ENCODE measurements around the gene MYT1. TPM values are rescaled to one million over a fixed set of nuclear protein-coding genes. Genes with fewer than 3 reads are reported as not detected.

The MYT1 gene
- total RNA-seq, 1 experiment from 2014 or later, result not detected

GRCh38 chr20:64242003-64242796 lies 77.9 kb downstream of the MYT1 start:
- ChIA-PET POLR2A (interaction anchor here (1.8 to 2.4 kb wide), 2 partner anchors 13 kb away, joined by 4 to 16 read pairs; partner anchors contain the start of gene PCMTD2), CTCF (interaction anchor here (0.6 kb wide), 2 partner anchors 44 to 1065 kb away, joined by 3 to 4 read pairs; no protein-coding TSS in a partner anchor)
- peaks cover 61% of the 10 kb centered on the region for H3K27me3 Mint-ChIP-seq (ENCODE audit: insufficient read depth, unreplicated experiment)
- BruUV-seq (replicated peaks), result no TSS peak
- H3K36me3 Mint-ChIP-seq (ENCODE audit: insufficient read depth, unreplicated experiment), result no peaks in the 10 kb centered on the region
- DNase-seq (ENCODE audit: unreplicated experiment), result no peak
- no peak overlapping the region for H3K27ac Mint-ChIP-seq (ENCODE audit: low read depth, unreplicated experiment)
- H3K4me3 Mint-ChIP-seq (ENCODE audit: unreplicated experiment), result no peak overlapping the region
- TF ChIP-seq CTCF (IDR thresholded peaks at IDR 0.05; ENCODE audit: unreplicated experiment), result no peak
- intact Hi-C loops (cut with micrococcal nuclease), result no loop called here
- H3K9me3 Mint-ChIP-seq (ENCODE audit: unreplicated experiment), result no peaks in the 10 kb centered on the region
- no peaks in the 10 kb centered on the region for H3K4me1 Mint-ChIP-seq (ENCODE audit: insufficient read depth, unreplicated experiment)

GRCh38 chr20:64242797-64243475 lies 78.7 kb downstream of the MYT1 start:
- ChIA-PET CTCF (interaction anchor here (0.6 to 0.7 kb wide), 3 partner anchors 20 to 885 kb away, joined by 3 to 5 read pairs (median 4); no protein-coding TSS in a partner anchor), POLR2A (interaction anchor here (1.8 to 2.4 kb wide), 2 partner anchors 13 to 14 kb away, joined by 4 to 16 read pairs; partner anchors contain the start of gene PCMTD2)
- Mint-ChIP-seq H3K36me3 (ENCODE audit: insufficient read depth, unreplicated experiment) (no peaks in the 10 kb centered on the region), H3K4me1 (ENCODE audit: insufficient read depth, unreplicated experiment) (no peaks in the 10 kb centered on the region), H3K27me3 (ENCODE audit: insufficient read depth, unreplicated experiment) (peaks cover 66% of the 10 kb centered on the region), H3K4me3 (ENCODE audit: unreplicated experiment) (no peak overlapping the region), H3K9me3 (ENCODE audit: unreplicated experiment) (no peaks in the 10 kb centered on the region), H3K27ac (ENCODE audit: low read depth, unreplicated experiment) (no peak overlapping the region)
- no TSS peak for BruUV-seq (replicated peaks)
- DNase-seq (ENCODE audit: unreplicated experiment), result no peak
- intact Hi-C loops (cut with micrococcal nuclease), result no loop called here
- no peak for TF ChIP-seq CTCF (IDR thresholded peaks at IDR 0.05; ENCODE audit: unreplicated experiment)

- Mint-ChIP-seq H3K9me3 (ENCODE audit: unreplicated experiment) (no peaks in the 10 kb centered on the region), H3K27me3 (ENCODE audit: insufficient read depth, unreplicated experiment) (peaks cover 63% of the 10 kb centered on the region), H3K4me1 (ENCODE audit: insufficient read depth, unreplicated experiment) (no peaks in the 10 kb centered on the region), H3K36me3 (ENCODE audit: insufficient read depth, unreplicated experiment) (no peaks in the 10 kb centered on the region), H3K27ac (ENCODE audit: low read depth, unreplicated experiment) (no peak overlapping the region), H3K4me3 (ENCODE audit: unreplicated experiment) (no peak overlapping the region)
- intact Hi-C loops (cut with micrococcal nuclease), result no loop called here
- CTCF ChIA-PET, result no interaction called here
- DNase-seq (ENCODE audit: unreplicated experiment), result no peak
- POLR2A ChIA-PET, result interaction anchor here (1.8 kb wide), 1 partner anchor 15 kb away, joined by 4 read pairs; no protein-coding TSS in a partner anchor
- TF ChIP-seq CTCF (IDR thresholded peaks at IDR 0.05; ENCODE audit: unreplicated experiment), result no peak
- no TSS peak for BruUV-seq (replicated peaks)
Measured at GRCh38 chr20:64244281-64244805, 80.1 kb downstream of the MYT1 start.

Measured in MCF 10A (cell line).